NK-92 (cell line): Measurements from ENCODE around the gene NKD2.
"Not testable (repeated sequence)": the region's sequence is repeated elsewhere in the genome, so short reads cannot be mapped to it uniquely, and the experiment has no call there.

ENCODE experiments used
- DNase-seq: peaks from one replicate; lab custom pipeline; 2025; ENCODE audit not compliant: unreplicated experiment; lab: John Stamatoyannopoulos, UW

The NKD2 gene

DNA sequence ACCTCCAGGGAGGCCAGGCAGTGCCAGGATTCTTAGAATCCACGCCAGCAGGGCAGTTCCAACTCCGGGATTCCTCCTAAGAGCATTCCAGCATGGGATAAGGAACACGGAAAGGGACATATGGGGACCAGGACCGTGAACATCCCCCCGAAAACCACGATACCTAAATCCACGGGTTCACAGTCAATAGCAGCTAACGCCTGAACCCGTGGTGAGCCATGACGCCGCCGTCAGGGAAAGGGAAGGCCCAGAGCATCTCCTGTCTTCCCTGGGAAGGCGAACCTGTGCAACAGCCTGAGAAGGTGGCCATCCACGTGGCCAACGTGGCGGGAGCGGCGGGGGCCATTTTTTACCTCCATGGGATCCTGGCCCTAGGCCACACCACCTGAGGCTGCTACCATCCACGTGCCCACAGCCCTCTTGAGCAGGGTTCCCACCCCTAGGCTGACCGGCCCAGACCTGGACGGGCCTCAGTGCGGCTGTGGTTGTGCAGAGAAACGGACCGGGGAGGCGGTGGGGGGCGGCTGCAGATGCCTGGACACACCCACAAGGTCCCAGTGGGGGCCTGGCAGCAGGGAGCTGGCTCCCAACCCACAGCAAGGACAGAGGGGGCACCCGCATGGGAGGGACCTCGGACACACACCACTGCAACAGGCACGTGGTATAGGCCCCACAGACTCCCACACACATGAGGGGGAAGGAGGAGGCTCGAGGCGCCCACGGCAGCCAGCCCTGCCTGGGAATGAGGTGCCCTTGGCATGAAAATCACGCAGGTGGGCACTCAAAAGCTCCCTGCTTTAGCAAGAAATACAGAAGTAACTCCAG, 60.5 kb downstream of the NKD2 start:
- no peak for DNase-seq

GRCh38 chr5:1069720-1070088, 61.1 kb downstream of the NKD2 start:
- no peak for DNase-seq

GRCh38 chr5:1073239-1074102, 64.9 kb downstream of the NKD2 start:
- no peak for DNase-seq

- no peak for DNase-seq
These were observed 65.6 kb downstream of the NKD2 start for GRCh38 chr5:1074226-1074625.

GRCh38 chr5:1074816-1075554, 66.4 kb downstream of the NKD2 start:
- no peak for DNase-seq

- DNase-seq = no peak
These were observed 66.9 kb downstream of the NKD2 start for GRCh38 chr5:1075555-1075881.

GRCh38 chr5:1075931-1076330, 67.3 kb downstream of the NKD2 start:
- DNase-seq = no peak

- DNase-seq = no peak
These were observed 67.8 kb downstream of the NKD2 start for GRCh38 chr5:1076406-1076805.

DNA sequence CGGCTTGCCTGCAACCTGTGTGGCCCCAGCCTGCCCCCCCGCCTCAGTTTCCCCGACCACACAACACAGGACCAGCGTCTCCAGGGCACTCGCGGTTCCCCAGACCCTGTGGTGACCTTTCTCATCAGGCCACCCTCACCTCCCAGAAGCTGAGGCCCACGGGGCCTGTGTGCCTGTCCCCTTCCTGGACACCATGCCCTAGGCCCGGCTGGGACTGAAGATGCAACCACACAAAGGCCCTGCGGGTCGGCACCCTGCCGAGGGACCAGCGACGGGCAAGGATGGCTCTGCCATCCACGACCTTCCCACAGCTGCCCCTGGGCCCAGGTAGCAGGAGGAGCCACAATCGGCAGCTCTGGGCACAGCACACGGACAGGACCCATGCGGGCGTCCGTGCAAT, 68.4 kb downstream of the NKD2 start:
- DNase-seq = no peak

- DNase-seq = no peak
These were observed 69.0 kb downstream of the NKD2 start for GRCh38 chr5:1077491-1078020.

DNA sequence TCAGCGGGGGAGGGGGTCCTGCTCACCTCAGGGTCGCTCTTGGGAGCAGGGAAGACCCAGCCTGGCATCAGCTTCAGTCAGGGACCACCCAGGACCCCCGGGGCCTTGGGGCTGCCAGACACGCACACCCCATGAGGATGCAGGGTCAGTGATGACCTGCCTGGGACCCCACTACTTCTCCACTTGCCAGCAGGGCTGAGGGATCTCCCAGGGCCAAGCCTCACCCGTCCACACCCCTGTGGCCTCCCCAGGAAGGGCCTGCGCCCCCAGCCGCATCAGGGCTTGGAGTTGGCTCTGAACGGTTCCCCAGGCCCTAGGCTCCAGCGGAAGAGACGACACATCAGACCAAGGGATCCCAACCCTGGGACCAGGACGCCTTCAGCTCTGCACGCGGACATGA, 69.6 kb downstream of the NKD2 start:
- DNase-seq = no peak

DNA sequence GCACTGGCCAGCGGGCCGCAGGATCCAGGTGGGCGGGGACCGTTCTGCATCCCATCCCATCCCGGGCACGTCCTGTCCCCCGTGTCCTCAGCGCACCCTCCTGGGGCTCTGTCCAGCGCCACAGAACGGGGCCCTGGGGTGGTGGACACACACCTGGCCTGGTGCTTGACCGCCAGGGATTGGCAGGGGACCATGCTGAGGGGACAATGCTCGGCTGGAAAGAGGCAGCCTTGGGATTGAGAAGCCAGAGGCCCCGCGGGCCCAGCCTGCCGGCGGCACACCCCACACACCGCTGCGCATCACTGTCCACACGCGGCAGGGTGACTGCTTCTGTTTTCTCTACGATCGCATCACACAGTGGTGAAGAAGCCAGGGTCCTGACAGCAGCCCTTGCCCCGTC, 70.2 kb downstream of the NKD2 start:
- no peak for DNase-seq

- DNase-seq = no peak
These were observed 70.9 kb downstream of the NKD2 start for GRCh38 chr5:1079486-1079885.

GRCh38 chr5:1079961-1080360, 71.4 kb downstream of the NKD2 start:
- no peak for DNase-seq

- DNase-seq = no peak
These were observed 71.8 kb downstream of the NKD2 start for GRCh38 chr5:1080432-1080831.

GRCh38 chr5:1081519-1081918, 72.9 kb downstream of the NKD2 start:
- DNase-seq = no peak

- not testable (repeated sequence) for DNase-seq
These were observed 74.4 kb downstream of the NKD2 start for GRCh38 chr5:1083026-1083425.

- no peak for DNase-seq
These were observed 75.4 kb downstream of the NKD2 start for GRCh38 chr5:1083823-1084605.

- DNase-seq = no peak
These were observed 76.8 kb downstream of the NKD2 start for GRCh38 chr5:1085391-1085790.

GRCh38 chr5:1086137-1086536, 77.5 kb downstream of the NKD2 start:
- no peak for DNase-seq

GRCh38 chr5:1086871-1087270, 78.3 kb downstream of the NKD2 start:
- DNase-seq = no peak
